GM23338 (cell line): ENCODE data around the gene GRM8.

Experiments
- EZH2 ChIP-seq: fragments of 200-600 bp; sonication (generic); IDR thresholded peaks from one replicate; pipeline ENCODE4 v1.8.0; 2017; ENCODE audit warnings: antibody characterized with exemption, mild to moderate bottlenecking, low read depth; ENCODE audit not compliant: unreplicated experiment
- TF ChIP-seq, protein P1 (sequence below), 2 experiments: fragments of 200-600 bp in 1 of 2; sonication (generic) in 1 of 2; conservative IDR thresholded peaks; 2 replicates each; pipeline versions ENCODE4 v1.5.1 to v1.6.1; 2016 to 2017; ENCODE audit warnings: antibody characterized with exemption in 2 of 2, low read depth in 2 of 2, mild to moderate bottlenecking in 2 of 2, moderate library complexity in 1 of 2

DNA sequence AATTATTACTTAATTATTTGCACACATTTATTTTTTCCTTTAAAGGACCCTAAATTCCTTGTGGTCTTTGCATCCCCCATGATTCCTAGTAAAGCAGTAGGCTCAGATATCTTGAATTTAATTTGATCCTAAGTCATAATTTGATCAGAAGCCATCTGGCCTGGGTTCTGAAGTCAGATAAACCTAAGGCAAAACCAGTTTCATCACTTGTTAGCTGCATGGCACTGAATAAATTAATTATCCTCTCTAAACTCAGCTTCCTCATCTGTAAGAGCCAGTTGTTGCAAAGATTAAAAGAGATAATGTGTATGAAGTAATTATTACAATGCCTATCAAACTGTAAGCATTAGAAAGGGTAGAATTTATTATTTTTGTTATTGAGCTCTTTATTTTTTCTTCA, 293.1 kb downstream of the GRM8 start:
- TF ChIP-seq, protein P1, sequence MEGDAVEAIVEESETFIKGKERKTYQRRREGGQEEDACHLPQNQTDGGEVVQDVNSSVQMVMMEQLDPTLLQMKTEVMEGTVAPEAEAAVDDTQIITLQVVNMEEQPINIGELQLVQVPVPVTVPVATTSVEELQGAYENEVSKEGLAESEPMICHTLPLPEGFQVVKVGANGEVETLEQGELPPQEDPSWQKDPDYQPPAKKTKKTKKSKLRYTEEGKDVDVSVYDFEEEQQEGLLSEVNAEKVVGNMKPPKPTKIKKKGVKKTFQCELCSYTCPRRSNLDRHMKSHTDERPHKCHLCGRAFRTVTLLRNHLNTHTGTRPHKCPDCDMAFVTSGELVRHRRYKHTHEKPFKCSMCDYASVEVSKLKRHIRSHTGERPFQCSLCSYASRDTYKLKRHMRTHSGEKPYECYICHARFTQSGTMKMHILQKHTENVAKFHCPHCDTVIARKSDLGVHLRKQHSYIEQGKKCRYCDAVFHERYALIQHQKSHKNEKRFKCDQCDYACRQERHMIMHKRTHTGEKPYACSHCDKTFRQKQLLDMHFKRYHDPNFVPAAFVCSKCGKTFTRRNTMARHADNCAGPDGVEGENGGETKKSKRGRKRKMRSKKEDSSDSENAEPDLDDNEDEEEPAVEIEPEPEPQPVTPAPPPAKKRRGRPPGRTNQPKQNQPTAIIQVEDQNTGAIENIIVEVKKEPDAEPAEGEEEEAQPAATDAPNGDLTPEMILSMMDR (conservative IDR thresholded peaks at IDR 0.05; ENCODE audit: low read depth in 2 of 2), result no peak
- no peak for TF ChIP-seq EZH2
